Gastrocnemius medialis (tissue), 4 donors: ENCODE results near the gene EHD4. TPM values are rescaled to one million over a fixed set of nuclear protein-coding genes. Genes with fewer than 3 reads are reported as not detected.

Source experiments
- ATAC-seq, 2 donors: fragments of 150-250 bp; one replicate each; pipeline ENCODE4 v1.9.1; 2016
- DNase-seq, 2 donors: peaks; one replicate each; pipeline ENCODE4 v3.0.0-alpha.2; 2019
- H3K27ac ChIP-seq, 4 donors: fragments of 200-600 bp; sonication (generic); 1 replicate in 1 of 4; 2 replicates in 3 of 4; pipeline ENCODE4 v1.5.1; 2016 to 2018; ENCODE audit warnings: mild to moderate bottlenecking in 2 of 4, moderate library complexity in 1 of 4
- H3K27me3 ChIP-seq, 3 donors: fragments of 200-600 bp; sonication (generic) in 2 of 3; 1 replicate in 1 of 3; 2 replicates in 2 of 3; pipeline versions ENCODE4 v1.5.1 to v1.6.0; 2016 to 2019; ENCODE audit warnings: mild to moderate bottlenecking in 1 of 3, moderate library complexity in 1 of 3
- H3K36me3 ChIP-seq, 2 donors: fragments of 200-600 bp; sonication (generic) in 1 of 2; one replicate each; pipeline ENCODE4 v1.5.1; 2017 to 2018
- H3K4me1 ChIP-seq, 2 donors: fragments of 200-600 bp; sonication (generic) in 1 of 2; one replicate each; pipeline ENCODE4 v1.5.1; 2016 to 2017; ENCODE audit warnings: mild to moderate bottlenecking in 2 of 2
- H3K4me3 ChIP-seq, 4 donors: fragments of 200-600 bp; sonication (generic) in 3 of 4; 1 replicate in 1 of 4; 2 replicates in 3 of 4; pipeline ENCODE4 v1.5.1; 2016 to 2019; ENCODE audit warnings: mild to moderate bottlenecking in 2 of 4
- H3K9me3 ChIP-seq, 3 donors: fragments of 200-600 bp; sonication (generic) in 2 of 3; 1 replicate in 1 of 3; 2 replicates in 2 of 3; pipeline ENCODE4 v1.5.1; 2016 to 2019
- POLR2A ChIP-seq, 2 donors: fragments of 450-650 bp; IDR thresholded peaks; one replicate each; pipeline ENCODE4 v1.6.1; 2017; ENCODE audit warnings: antibody characterized with exemption in 2 of 2, mild to moderate bottlenecking in 2 of 2, moderate library complexity in 2 of 2
- in situ Hi-C, 4 donors: fragments of 200-750 bp; cut with MboI; loops; one replicate each; pipeline versions ENCODE4 v1.15.0 to v1.8.0; 2017; ENCODE audit warnings: low sequenced_read_pairs in 4 of 4
- intact Hi-C: fragments of 100-400 bp; cut with DNase I; formaldehyde crosslinking; loops from one replicate; pipeline ENCODE4 v1.15.1; 2023; ENCODE audit warnings: low total_unique reads
- total RNA-seq, 4 donors: library from RNA; depleted of rRNA; stranded (reverse); fragments of >200 nt; gene quantifications; one replicate each; pipeline versions ENCODE4 v1.1.0 to v1.2.3, GENCODE V29; 2016
- TF ChIP-seq, protein P1 (sequence below), 5 experiments: fragments of 450-650 bp in 3 of 5; fragments of 200-600 bp in 2 of 5; sonication (generic) in 2 of 5; IDR thresholded peaks in 4 of 5; conservative IDR thresholded peaks in 1 of 5; 1 replicate in 4 of 5; 2 replicates in 1 of 5; pipeline ENCODE4 v1.5.1; 2016 to 2019; ENCODE audit warnings: antibody characterized with exemption in 5 of 5, mild to moderate bottlenecking in 3 of 5, moderate library complexity in 3 of 5

EHD4 gene
- total RNA-seq, 4 donors from 2014 or later, result 3.8 to 7.1 (median 4.3) TPM

DNA sequence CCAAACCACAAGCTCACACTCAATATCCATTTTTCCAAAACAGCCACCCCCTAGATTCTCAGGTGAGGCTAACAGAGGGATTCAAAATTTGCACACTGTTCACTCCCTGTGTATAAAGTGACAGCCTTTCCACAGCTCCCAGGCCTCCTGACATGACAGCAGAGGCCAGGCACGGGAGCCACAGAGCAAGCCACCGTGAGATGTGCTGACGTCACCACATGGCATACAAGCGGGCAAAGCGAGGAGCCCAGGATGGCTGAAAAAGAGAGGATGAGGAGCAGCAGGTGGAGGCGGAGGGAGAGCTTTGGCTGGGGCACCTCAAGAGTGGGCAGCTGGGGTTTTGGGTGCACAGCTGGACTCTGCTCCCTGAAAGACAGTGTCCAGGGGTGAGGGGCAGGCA, 27.1 kb downstream of the EHD4 start:
- ATAC-seq, result no peak
- intact Hi-C loops (no loop called here), in situ Hi-C loops (no loop called here)
- H3K9me3 ChIP-seq, result no peaks in the 10 kb centered on the region
- H3K36me3 ChIP-seq, result no peaks in the 10 kb centered on the region
- no peak overlapping the region for H3K27ac ChIP-seq
- TF ChIP-seq, protein P1, sequence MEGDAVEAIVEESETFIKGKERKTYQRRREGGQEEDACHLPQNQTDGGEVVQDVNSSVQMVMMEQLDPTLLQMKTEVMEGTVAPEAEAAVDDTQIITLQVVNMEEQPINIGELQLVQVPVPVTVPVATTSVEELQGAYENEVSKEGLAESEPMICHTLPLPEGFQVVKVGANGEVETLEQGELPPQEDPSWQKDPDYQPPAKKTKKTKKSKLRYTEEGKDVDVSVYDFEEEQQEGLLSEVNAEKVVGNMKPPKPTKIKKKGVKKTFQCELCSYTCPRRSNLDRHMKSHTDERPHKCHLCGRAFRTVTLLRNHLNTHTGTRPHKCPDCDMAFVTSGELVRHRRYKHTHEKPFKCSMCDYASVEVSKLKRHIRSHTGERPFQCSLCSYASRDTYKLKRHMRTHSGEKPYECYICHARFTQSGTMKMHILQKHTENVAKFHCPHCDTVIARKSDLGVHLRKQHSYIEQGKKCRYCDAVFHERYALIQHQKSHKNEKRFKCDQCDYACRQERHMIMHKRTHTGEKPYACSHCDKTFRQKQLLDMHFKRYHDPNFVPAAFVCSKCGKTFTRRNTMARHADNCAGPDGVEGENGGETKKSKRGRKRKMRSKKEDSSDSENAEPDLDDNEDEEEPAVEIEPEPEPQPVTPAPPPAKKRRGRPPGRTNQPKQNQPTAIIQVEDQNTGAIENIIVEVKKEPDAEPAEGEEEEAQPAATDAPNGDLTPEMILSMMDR (IDR thresholded peaks at IDR 0.05 in 4 of 5, conservative IDR thresholded peaks at IDR 0.05 in 1 of 5), result no peak
- TF ChIP-seq POLR2A (IDR thresholded peaks at IDR 0.05), result no peak
- no peaks in the 10 kb centered on the region for H3K27me3 ChIP-seq
- peaks cover 0 to 19% of the 10 kb centered on the region in 2 donors for H3K4me1 ChIP-seq
- no peak for DNase-seq
- H3K4me3 ChIP-seq, result no peak overlapping the region

DNA sequence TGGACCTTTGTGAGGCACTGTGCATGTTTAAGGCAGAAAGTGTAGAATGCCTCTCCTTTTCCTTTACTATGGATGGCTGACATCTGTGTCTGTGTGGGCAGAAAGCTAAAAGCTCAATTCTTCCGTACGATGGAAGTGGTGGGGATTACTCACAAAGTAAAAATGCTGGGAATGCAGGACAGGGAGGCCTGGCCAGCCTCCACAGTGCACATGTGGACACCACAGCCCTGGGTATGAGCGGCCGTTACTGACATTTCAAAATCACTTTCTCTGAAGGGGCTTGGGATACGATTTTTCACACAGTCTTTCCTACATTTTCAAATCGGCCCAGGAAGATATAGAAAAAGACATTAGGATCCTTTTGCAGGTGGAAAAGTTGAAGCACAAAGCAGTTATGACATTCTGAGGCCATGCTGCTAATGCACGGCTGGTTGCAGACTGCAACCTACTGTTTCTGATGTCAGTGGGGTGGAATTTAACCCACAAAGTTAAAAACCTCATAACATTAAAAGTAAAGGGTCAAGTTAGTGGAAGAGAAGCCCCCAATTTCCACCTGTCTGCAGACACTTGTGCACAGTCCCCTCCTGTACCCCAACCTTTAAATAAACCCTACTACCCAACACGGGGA, 27.9 kb downstream of the EHD4 start:
- Histone ChIP-seq H3K36me3 (no peaks in the 10 kb centered on the region), H3K9me3 (no peaks in the 10 kb centered on the region), H3K4me1 (peaks cover 0 to 14% of the 10 kb centered on the region in 2 donors), H3K4me3 (no peak overlapping the region), H3K27me3 (no peaks in the 10 kb centered on the region), H3K27ac (peak overlapping the region in 3 of 4 donors; percentile 22 to 44 (median 28))
- in situ Hi-C loops (no loop called here), intact Hi-C loops (no loop called here)
- DNase-seq, result peak in 1 of 2 donors; percentile 53
- no peak for TF ChIP-seq POLR2A (IDR thresholded peaks at IDR 0.05)
- TF ChIP-seq, protein P1 (IDR thresholded peaks at IDR 0.05 in 4 of 5, conservative IDR thresholded peaks at IDR 0.05 in 1 of 5), result no peak
- ATAC-seq, result peak; percentile 51 to 79

GRCh38 chr15:41943543-41944312, 28.6 kb downstream of the EHD4 start:
- no peaks in the 10 kb centered on the region for H3K36me3 ChIP-seq
- TF ChIP-seq POLR2A (IDR thresholded peaks at IDR 0.05), result no peak
- TF ChIP-seq, protein P1 (IDR thresholded peaks at IDR 0.05 in 4 of 5, conservative IDR thresholded peaks at IDR 0.05 in 1 of 5), result no peak
- H3K4me3 ChIP-seq, result no peak overlapping the region
- ATAC-seq (no peak), DNase-seq (no peak)
- H3K27me3 ChIP-seq, result no peaks in the 10 kb centered on the region
- in situ Hi-C loops (no loop called here), intact Hi-C loops (no loop called here)
- no peaks in the 10 kb centered on the region for H3K9me3 ChIP-seq
- peaks cover 0 to 14% of the 10 kb centered on the region in 2 donors for H3K4me1 ChIP-seq
- peak overlapping the region in 3 of 4 donors; percentile 22 to 44 (median 28) for H3K27ac ChIP-seq

DNA sequence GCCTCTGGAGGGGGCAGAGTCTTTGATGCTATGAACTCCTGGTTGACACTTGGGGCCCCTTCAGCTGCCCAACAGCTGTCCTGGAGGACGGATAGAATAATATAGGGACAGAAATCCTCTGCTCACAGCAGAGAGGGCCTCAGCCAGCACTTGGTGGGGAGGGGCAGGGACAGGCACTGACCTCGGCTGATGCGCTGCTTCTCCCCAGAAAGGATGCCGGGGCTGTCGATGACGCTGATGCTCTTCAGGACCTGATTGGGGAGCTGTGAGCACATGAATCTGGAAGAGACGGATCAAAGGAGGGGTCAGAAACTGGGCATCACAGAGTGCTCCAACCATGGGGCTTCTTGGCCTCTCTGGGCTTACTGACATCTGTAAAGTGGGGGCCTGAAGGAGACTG, 29.5 kb downstream of the EHD4 start:
- Histone ChIP-seq H3K27ac (no peak overlapping the region), H3K4me1 (peaks cover 0 to 21% of the 10 kb centered on the region in 2 donors), H3K36me3 (no peaks in the 10 kb centered on the region), H3K27me3 (no peaks in the 10 kb centered on the region), H3K4me3 (no peak overlapping the region), H3K9me3 (no peaks in the 10 kb centered on the region)
- no peak for ATAC-seq
- in situ Hi-C loops (no loop called here), intact Hi-C loops (no loop called here)
- TF ChIP-seq POLR2A (IDR thresholded peaks at IDR 0.05), result no peak
- TF ChIP-seq, protein P1 (IDR thresholded peaks at IDR 0.05 in 4 of 5, conservative IDR thresholded peaks at IDR 0.05 in 1 of 5), result no peak
- DNase-seq, result no peak
